CD14-positive monocyte (primary cell): ENCODE results near the gene GFOD1. TPM values are rescaled to one million over a fixed set of nuclear protein-coding genes. Genes with fewer than 3 reads are reported as not detected.
A peak's percentile ranks its signal among the peaks of the same experiment; 100 is the strongest.

ENCODE experiments used
- DNase-seq, 3 donors: peaks; one replicate each; pipeline ENCODE4 v3.0.0-alpha.2; 2011 to 2022
- H2AFZ ChIP-seq: 2 replicates; pipeline ENCODE4 v1.6.0; 2012; ENCODE audit warnings: mild to moderate bottlenecking, low read depth, low read length, inconsistent platforms; ENCODE audit not compliant: insufficient read depth, poor library complexity, severe bottlenecking
- H3K27ac ChIP-seq, 2 donors: 1 replicate in 1 of 2; 2 replicates in 1 of 2; pipeline ENCODE4 v1.5.1; 2012 to 2013; ENCODE audit warnings: low read length in 2 of 2, control low read depth in 1 of 2, inconsistent platforms in 1 of 2, low read depth in 1 of 2, mild to moderate bottlenecking in 1 of 2
- H3K27me3 ChIP-seq, 2 donors: one replicate each; pipeline versions ENCODE4 v1.6.0 to v1.6.1; 2011 to 2013; ENCODE audit warnings: low read length in 2 of 2; ENCODE audit not compliant: control insufficient read depth in 2 of 2, insufficient read depth in 2 of 2
- H3K36me3 ChIP-seq, 2 donors: replicated peaks in 1 of 2; 1 replicate in 1 of 2; 2 replicates in 1 of 2; pipeline versions ENCODE4 v1.5.1 to v1.6.1; 2012 to 2013; ENCODE audit warnings: low read length in 2 of 2, control low read depth in 1 of 2, inconsistent platforms in 1 of 2, mild to moderate bottlenecking in 1 of 2; ENCODE audit not compliant: insufficient read depth in 2 of 2, control insufficient read depth in 1 of 2
- H3K4me1 ChIP-seq, 2 donors: 1 replicate in 1 of 2; 2 replicates in 1 of 2; pipeline versions ENCODE4 v1.5.1 to v1.6.1; 2012 to 2013; ENCODE audit warnings: low read length in 2 of 2, control low read depth in 1 of 2, inconsistent platforms in 1 of 2, mild to moderate bottlenecking in 1 of 2, moderate library complexity in 1 of 2; ENCODE audit not compliant: insufficient read depth in 2 of 2, control insufficient read depth in 1 of 2
- H3K4me2 ChIP-seq: replicated peaks from 2 replicates; pipeline ENCODE3; 2012; ENCODE audit warnings: low read length, moderate library complexity, mild to moderate bottlenecking; ENCODE audit not compliant: poor library complexity, severe bottlenecking; ENCODE audit errors: extremely low read depth
- H3K4me3 ChIP-seq, 3 experiments: fragments of 200-600 bp in 1 of 3; sonication (generic) in 1 of 3; replicated peaks in 1 of 3; 1 replicate in 2 of 3; 2 replicates in 1 of 3; pipeline ENCODE4 v1.5.1; 2011 to 2013; ENCODE audit warnings: low read length in 3 of 3, mild to moderate bottlenecking in 3 of 3, control low read depth in 2 of 3, low read depth in 2 of 3, inconsistent platforms in 1 of 3, moderate library complexity in 1 of 3
- H3K79me2 ChIP-seq: 2 replicates; pipeline ENCODE4 v1.6.0; 2012; ENCODE audit warnings: mild to moderate bottlenecking, control low read depth, inconsistent platforms, low read length, moderate library complexity; ENCODE audit not compliant: insufficient read depth
- H3K9ac ChIP-seq: 2 replicates; pipeline ENCODE4 v1.6.0; 2017; ENCODE audit warnings: low read length, mild to moderate bottlenecking; ENCODE audit not compliant: insufficient read depth, poor library complexity, severe bottlenecking
- H3K9me3 ChIP-seq, 2 donors: replicated peaks in 1 of 2; 1 replicate in 1 of 2; 2 replicates in 1 of 2; pipeline versions ENCODE4 v1.5.1 to v1.6.1; 2012 to 2013; ENCODE audit warnings: low read length in 2 of 2, control low read depth in 1 of 2; ENCODE audit not compliant: control insufficient read depth in 1 of 2, insufficient read depth in 1 of 2
- H4K20me1 ChIP-seq: 2 replicates; pipeline ENCODE4 v1.6.0; 2012; ENCODE audit warnings: mild to moderate bottlenecking, low read length, control low read depth, moderate library complexity; ENCODE audit not compliant: insufficient read depth
- H3K27ac Mint-ChIP-seq, 7 donors: one replicate each; pipeline ENCODE4 v1.8.0; 2020; ENCODE audit warnings: mild to moderate bottlenecking in 7 of 7, mixed read lengths in 7 of 7, moderate library complexity in 6 of 7, inconsistent platforms in 2 of 7
- H3K27me3 Mint-ChIP-seq, 3 donors: one replicate each; pipeline ENCODE4 v1.8.0; 2021 to 2022; ENCODE audit warnings: low read depth in 3 of 3, mild to moderate bottlenecking in 3 of 3, mixed read lengths in 3 of 3, moderate library complexity in 3 of 3, inconsistent platforms in 1 of 3
- H3K36me3 Mint-ChIP-seq, 2 donors: one replicate each; pipeline ENCODE4 v1.8.0; 2020; ENCODE audit warnings: mixed read lengths in 2 of 2, inconsistent platforms in 1 of 2, mild to moderate bottlenecking in 1 of 2
- H3K4me1 Mint-ChIP-seq: one replicate; pipeline ENCODE4 v1.8.0; 2020; ENCODE audit warnings: mild to moderate bottlenecking, mixed read lengths
- H3K4me3 Mint-ChIP-seq, 2 donors: one replicate each; pipeline ENCODE4 v1.8.0; 2020; ENCODE audit warnings: mild to moderate bottlenecking in 2 of 2, mixed read lengths in 2 of 2, moderate library complexity in 1 of 2
- H3K9me3 Mint-ChIP-seq, 7 donors: one replicate each; pipeline ENCODE4 v1.8.0; 2020 to 2022; ENCODE audit warnings: mixed read lengths in 7 of 7, mild to moderate bottlenecking in 6 of 7, moderate library complexity in 6 of 7, inconsistent platforms in 2 of 7
- CTCF ChIP-seq: fragments of 200-600 bp; IDR thresholded peaks from one replicate; pipeline ENCODE4 v1.8.0; 2022; ENCODE audit warnings: antibody characterized with exemption, mild to moderate bottlenecking
- WGBS: methylation state at CpG from one replicate; pipeline ENCODE4 v1.1.5; 2013; ENCODE audit warnings: missing lambda C conversion rate; ENCODE audit not compliant: insufficient coverage; 5-methylcytosine and 5-hydroxymethylcytosine counted together
- intact Hi-C, 2 donors: fragments of 100-400 bp; cut with micrococcal nuclease; formaldehyde crosslinking; loops; one replicate each; pipeline versions ENCODE4 v1.15.0 to v1.15.1; 2023
- polyA plus RNA-seq, 3 donors: library from polyadenylated mRNA; depleted of rRNA in 1 of 3; unstranded in 2 of 3; stranded (reverse) in 1 of 3; fragments of 300-500 nt in 2 of 3; fragments of >200 nt in 1 of 3; fragmentation: Illumina TruSeq in 2 of 3; gene quantifications; 1 replicate in 2 of 3; 2 replicates in 1 of 3; pipeline ENCODE4 v1.2.3, GENCODE V29; 2012 to 2021

The GFOD1 gene
- polyA plus RNA-seq, 3 donors, result 2.4 to 8.7 (median 2.4) TPM

GRCh38 chr6:13462458-13463327 is 24.7 kb downstream of the GFOD1 start:
- Mint-ChIP-seq H3K4me3 (peak overlapping the region in 1 of 2 donors; percentile 24), H3K36me3 (peaks cover 17 to 18% of the 10 kb centered on the region in 2 donors), H3K4me1 (peaks cover 57% of the 10 kb centered on the region), H3K9me3 (no peaks in the 10 kb centered on the region), H3K27ac (peak overlapping the region; percentile 85 to 94 (median 89)), H3K27me3 (peaks cover 0 to 3% (median 2%) of the 10 kb centered on the region in 3 donors)
- Histone ChIP-seq H3K9ac (no peak overlapping the region), H3K4me2 (no peak overlapping the region), H3K79me2 (peaks cover 9% of the 10 kb centered on the region), H3K9me3 (no peaks in the 10 kb centered on the region), H3K36me3 (no peaks in the 10 kb centered on the region), H3K4me1 (peaks cover 44 to 46% of the 10 kb centered on the region in 2 donors), H2AFZ (no peak overlapping the region), H3K4me3 (no peak overlapping the region), H4K20me1 (no peaks in the 10 kb centered on the region), H3K27ac (peak overlapping the region; percentile 67 to 70), H3K27me3 (no peaks in the 10 kb centered on the region)
- WGBS, result 91% methylated on average over 10 of the region's 12 CpGs
- no peak for TF ChIP-seq CTCF
- DNase-seq, result no peak
- intact Hi-C loops, result loop anchor here in 1 of 2 donors (5.0 kb wide), 1 partner anchor 65 kb away; no protein-coding TSS in a partner anchor

GRCh38 chr6:13461805-13462204 is 25.6 kb downstream of the GFOD1 start:
- Mint-ChIP-seq H3K4me3 (peak overlapping the region in 1 of 2 donors; percentile 12), H3K9me3 (no peaks in the 10 kb centered on the region), H3K27ac (peak overlapping the region; percentile 86 to 94 (median 92)), H3K36me3 (peaks cover 18% of the 10 kb centered on the region in 2 donors), H3K4me1 (peaks cover 51% of the 10 kb centered on the region), H3K27me3 (peaks cover under 1 to 3% (median 2%) of the 10 kb centered on the region in 3 donors)
- Histone ChIP-seq H3K9ac (no peak overlapping the region), H3K36me3 (no peaks in the 10 kb centered on the region), H4K20me1 (no peaks in the 10 kb centered on the region), H3K4me2 (no peak overlapping the region), H3K4me3 (no peak overlapping the region), H3K27ac (peak overlapping the region; percentile 67 to 70), H3K9me3 (no peaks in the 10 kb centered on the region), H2AFZ (no peak overlapping the region), H3K27me3 (no peaks in the 10 kb centered on the region), H3K4me1 (peaks cover 41% of the 10 kb centered on the region in 2 donors), H3K79me2 (peaks cover 9% of the 10 kb centered on the region)
- intact Hi-C loops, result loop anchor here in 1 of 2 donors (5.0 kb wide), 1 partner anchor 65 kb away; no protein-coding TSS in a partner anchor
- 11% methylated on average over 4 of the region's 6 CpGs for WGBS
- peak; percentile 94 to 95 (median 94) for DNase-seq
- no peak for TF ChIP-seq CTCF
